ENCODE data around the gene ACTL6B. TPM values are rescaled to one million over a fixed set of nuclear protein-coding genes. Genes with fewer than 3 reads are reported as not detected.

Gene ACTL6B
- polyA plus RNA-seq, 1 donor from 2014 or later, result 339 TPM

DNA sequence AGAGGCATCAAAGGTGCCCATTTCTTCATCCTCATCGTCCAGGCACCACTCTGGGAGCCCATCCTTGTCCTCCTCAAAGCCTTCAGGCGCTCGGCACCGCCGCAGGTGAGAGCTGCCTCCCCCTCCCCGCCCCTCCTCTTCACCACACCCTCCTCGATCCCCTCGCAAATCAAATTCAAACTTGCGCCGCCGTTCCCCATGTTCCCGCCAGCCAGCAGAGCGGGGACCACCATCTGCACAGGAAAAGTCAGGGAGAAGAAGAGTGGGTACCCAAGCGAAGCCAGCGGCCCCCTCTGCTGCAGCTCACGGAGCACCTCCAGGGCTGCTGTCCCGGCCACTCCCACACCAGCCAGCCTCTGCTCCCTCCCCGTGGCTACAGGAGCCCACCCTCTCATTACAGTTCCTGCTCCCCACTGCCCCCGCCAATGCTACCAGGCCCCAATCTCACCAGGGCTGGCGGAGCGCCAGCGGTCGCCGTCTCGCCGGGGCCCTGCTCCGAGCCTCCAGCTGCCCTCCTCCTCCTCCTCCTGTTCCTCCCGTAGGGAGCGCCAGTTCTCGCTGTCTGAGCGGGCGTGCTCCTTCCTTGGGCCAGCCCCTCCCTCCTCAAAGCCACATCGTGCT, 30.1 kb upstream of the ACTL6B start:
- peaks cover 28% of the 10 kb centered on the region for H3K79me2 ChIP-seq (replicated peaks; ENCODE audit: insufficient read depth, low read length)
- no peak overlapping the region for H3K27ac ChIP-seq (ENCODE audit: low read length)
- H3K27me3 ChIP-seq (ENCODE audit: insufficient read depth, low read depth, low read length), result no peaks in the 10 kb centered on the region
- H3K9ac ChIP-seq (ENCODE audit: low read length), result no peak overlapping the region
- no peak overlapping the region for H3K4me2 ChIP-seq (ENCODE audit: low read length)
- no peaks in the 10 kb centered on the region for H3K36me3 ChIP-seq (ENCODE audit: insufficient read depth, low read length)
- H3K9me2 ChIP-seq (ENCODE audit: insufficient read depth, low read length), result no peaks in the 10 kb centered on the region
- peaks cover 16% of the 10 kb centered on the region for H4K20me1 ChIP-seq (ENCODE audit: insufficient read depth)
- H3K9me3 ChIP-seq (ENCODE audit: low read length), result no peaks in the 10 kb centered on the region
- H3K4me3 ChIP-seq (ENCODE audit: low read length), result no peak overlapping the region
- no peak for TF ChIP-seq TAF1 (IDR thresholded peaks at IDR 0.05; ENCODE audit: low read depth)
- no peak for TF ChIP-seq MXI1 (conservative IDR thresholded peaks at IDR 0.05; ENCODE audit: poor library complexity, severe bottlenecking)
- TF ChIP-seq, protein P1, sequence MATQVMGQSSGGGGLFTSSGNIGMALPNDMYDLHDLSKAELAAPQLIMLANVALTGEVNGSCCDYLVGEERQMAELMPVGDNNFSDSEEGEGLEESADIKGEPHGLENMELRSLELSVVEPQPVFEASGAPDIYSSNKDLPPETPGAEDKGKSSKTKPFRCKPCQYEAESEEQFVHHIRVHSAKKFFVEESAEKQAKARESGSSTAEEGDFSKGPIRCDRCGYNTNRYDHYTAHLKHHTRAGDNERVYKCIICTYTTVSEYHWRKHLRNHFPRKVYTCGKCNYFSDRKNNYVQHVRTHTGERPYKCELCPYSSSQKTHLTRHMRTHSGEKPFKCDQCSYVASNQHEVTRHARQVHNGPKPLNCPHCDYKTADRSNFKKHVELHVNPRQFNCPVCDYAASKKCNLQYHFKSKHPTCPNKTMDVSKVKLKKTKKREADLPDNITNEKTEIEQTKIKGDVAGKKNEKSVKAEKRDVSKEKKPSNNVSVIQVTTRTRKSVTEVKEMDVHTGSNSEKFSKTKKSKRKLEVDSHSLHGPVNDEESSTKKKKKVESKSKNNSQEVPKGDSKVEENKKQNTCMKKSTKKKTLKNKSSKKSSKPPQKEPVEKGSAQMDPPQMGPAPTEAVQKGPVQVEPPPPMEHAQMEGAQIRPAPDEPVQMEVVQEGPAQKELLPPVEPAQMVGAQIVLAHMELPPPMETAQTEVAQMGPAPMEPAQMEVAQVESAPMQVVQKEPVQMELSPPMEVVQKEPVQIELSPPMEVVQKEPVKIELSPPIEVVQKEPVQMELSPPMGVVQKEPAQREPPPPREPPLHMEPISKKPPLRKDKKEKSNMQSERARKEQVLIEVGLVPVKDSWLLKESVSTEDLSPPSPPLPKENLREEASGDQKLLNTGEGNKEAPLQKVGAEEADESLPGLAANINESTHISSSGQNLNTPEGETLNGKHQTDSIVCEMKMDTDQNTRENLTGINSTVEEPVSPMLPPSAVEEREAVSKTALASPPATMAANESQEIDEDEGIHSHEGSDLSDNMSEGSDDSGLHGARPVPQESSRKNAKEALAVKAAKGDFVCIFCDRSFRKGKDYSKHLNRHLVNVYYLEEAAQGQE (IDR thresholded peaks at IDR 0.05; ENCODE audit: borderline replicate concordance), result no peak
- no peak for TF ChIP-seq EZH2 (IDR thresholded peaks at IDR 0.05; ENCODE audit: borderline replicate concordance, insufficient read depth, low read length, poor library complexity, severe bottlenecking)
- no peak for TF ChIP-seq RAD21 (conservative IDR thresholded peaks at IDR 0.05)
- TF ChIP-seq EP300 (conservative IDR thresholded peaks at IDR 0.05; ENCODE audit: poor library complexity, severe bottlenecking), result no peak
- no peak for TF ChIP-seq POLR2AphosphoS5 (IDR thresholded peaks at IDR 0.05)
- TF ChIP-seq, protein P2, sequence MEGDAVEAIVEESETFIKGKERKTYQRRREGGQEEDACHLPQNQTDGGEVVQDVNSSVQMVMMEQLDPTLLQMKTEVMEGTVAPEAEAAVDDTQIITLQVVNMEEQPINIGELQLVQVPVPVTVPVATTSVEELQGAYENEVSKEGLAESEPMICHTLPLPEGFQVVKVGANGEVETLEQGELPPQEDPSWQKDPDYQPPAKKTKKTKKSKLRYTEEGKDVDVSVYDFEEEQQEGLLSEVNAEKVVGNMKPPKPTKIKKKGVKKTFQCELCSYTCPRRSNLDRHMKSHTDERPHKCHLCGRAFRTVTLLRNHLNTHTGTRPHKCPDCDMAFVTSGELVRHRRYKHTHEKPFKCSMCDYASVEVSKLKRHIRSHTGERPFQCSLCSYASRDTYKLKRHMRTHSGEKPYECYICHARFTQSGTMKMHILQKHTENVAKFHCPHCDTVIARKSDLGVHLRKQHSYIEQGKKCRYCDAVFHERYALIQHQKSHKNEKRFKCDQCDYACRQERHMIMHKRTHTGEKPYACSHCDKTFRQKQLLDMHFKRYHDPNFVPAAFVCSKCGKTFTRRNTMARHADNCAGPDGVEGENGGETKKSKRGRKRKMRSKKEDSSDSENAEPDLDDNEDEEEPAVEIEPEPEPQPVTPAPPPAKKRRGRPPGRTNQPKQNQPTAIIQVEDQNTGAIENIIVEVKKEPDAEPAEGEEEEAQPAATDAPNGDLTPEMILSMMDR (IDR thresholded peaks at IDR 0.05; ENCODE audit: poor library complexity, severe bottlenecking), result no peak
- no peak for TF ChIP-seq SMC3 (conservative IDR thresholded peaks at IDR 0.05; ENCODE audit: poor library complexity)
- H3F3A ChIP-seq (ENCODE audit: insufficient read depth, low read length, poor library complexity, severe bottlenecking), result no peaks in the 10 kb centered on the region
- H2AFZ ChIP-seq (ENCODE audit: low read depth, low read length), result no peak overlapping the region

DNA sequence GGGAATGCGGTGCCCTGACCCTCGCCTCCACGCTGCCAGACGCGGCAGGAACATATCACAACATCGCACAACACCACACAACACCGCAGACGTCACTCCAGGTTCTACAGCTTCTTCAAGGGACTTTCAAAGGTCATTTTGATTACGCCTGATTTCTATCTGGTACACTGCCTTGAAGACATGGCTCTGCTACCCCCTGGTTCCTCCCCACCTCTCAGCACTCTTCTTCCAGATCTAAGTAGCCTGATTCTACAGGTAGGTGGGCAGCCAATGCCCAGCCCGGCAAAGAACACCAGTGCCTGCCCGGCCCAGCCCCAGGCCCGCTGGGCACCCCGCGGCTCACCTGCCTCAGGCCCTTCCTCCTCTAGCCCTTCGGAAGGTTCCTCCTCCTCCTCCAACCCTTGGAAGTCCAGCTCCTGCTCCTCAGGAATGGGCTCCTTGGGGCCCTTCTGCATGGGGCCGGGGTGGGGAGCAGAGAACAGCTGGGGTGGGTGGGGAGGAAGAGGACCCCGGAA, 29.4 kb upstream of the ACTL6B start:
- Histone ChIP-seq H3K4me2 (ENCODE audit: low read length) (no peak overlapping the region), H3F3A (ENCODE audit: insufficient read depth, low read length, poor library complexity, severe bottlenecking) (no peaks in the 10 kb centered on the region), H3K27ac (ENCODE audit: low read length) (no peak overlapping the region), H3K9ac (ENCODE audit: low read length) (no peak overlapping the region), H3K36me3 (ENCODE audit: insufficient read depth, low read length) (no peaks in the 10 kb centered on the region), H3K79me2 (replicated peaks; ENCODE audit: insufficient read depth, low read length) (peaks cover 21% of the 10 kb centered on the region), H4K20me1 (ENCODE audit: insufficient read depth) (peaks cover 10% of the 10 kb centered on the region), H3K9me3 (ENCODE audit: low read length) (no peaks in the 10 kb centered on the region), H3K4me3 (ENCODE audit: low read length) (no peak overlapping the region), H3K9me2 (ENCODE audit: insufficient read depth, low read length) (no peaks in the 10 kb centered on the region), H3K27me3 (ENCODE audit: insufficient read depth, low read depth, low read length) (no peaks in the 10 kb centered on the region), H2AFZ (ENCODE audit: low read depth, low read length) (no peak overlapping the region)
- TF ChIP-seq RAD21 (conservative IDR thresholded peaks at IDR 0.05) (no peak), EP300 (conservative IDR thresholded peaks at IDR 0.05; ENCODE audit: poor library complexity, severe bottlenecking) (no peak), POLR2AphosphoS5 (IDR thresholded peaks at IDR 0.05) (no peak), TAF1 (IDR thresholded peaks at IDR 0.05; ENCODE audit: low read depth) (no peak), SMC3 (conservative IDR thresholded peaks at IDR 0.05; ENCODE audit: poor library complexity) (no peak), MXI1 (conservative IDR thresholded peaks at IDR 0.05; ENCODE audit: poor library complexity, severe bottlenecking) (no peak), EZH2 (IDR thresholded peaks at IDR 0.05; ENCODE audit: borderline replicate concordance, insufficient read depth, low read length, poor library complexity, severe bottlenecking) (no peak)
- TF ChIP-seq, protein P2 (IDR thresholded peaks at IDR 0.05; ENCODE audit: poor library complexity, severe bottlenecking), result no peak
- TF ChIP-seq, protein P1 (IDR thresholded peaks at IDR 0.05; ENCODE audit: borderline replicate concordance), result no peak

All from neural cell (in vitro differentiated cells).